Glutamatergic neuron (in vitro differentiated cells): ENCODE measurements around the gene APBB3. TPM values are rescaled to one million over a fixed set of nuclear protein-coding genes. Genes with fewer than 3 reads are reported as not detected.

Source experiments
- DNase-seq: peaks from one replicate; pipeline ENCODE4 v3.0.0; 2022
- H3K27ac Mint-ChIP-seq: one replicate; pipeline ENCODE4 v1.8.0; 2020; ENCODE audit warnings: mild to moderate bottlenecking, mixed read lengths, inconsistent platforms; ENCODE audit not compliant: unreplicated experiment
- H3K27me3 Mint-ChIP-seq: one replicate; pipeline ENCODE4 v1.8.0; 2020; ENCODE audit warnings: mild to moderate bottlenecking, moderate library complexity, mixed read lengths, inconsistent platforms; ENCODE audit not compliant: unreplicated experiment
- H3K36me3 Mint-ChIP-seq: one replicate; pipeline ENCODE4 v1.8.0; 2020; ENCODE audit warnings: mild to moderate bottlenecking, mixed read lengths, inconsistent platforms; ENCODE audit not compliant: unreplicated experiment
- H3K4me1 Mint-ChIP-seq: one replicate; pipeline ENCODE4 v1.8.0; 2020; ENCODE audit warnings: mild to moderate bottlenecking, low read depth, mixed read lengths, inconsistent platforms; ENCODE audit not compliant: unreplicated experiment
- H3K4me3 Mint-ChIP-seq: one replicate; pipeline ENCODE4 v1.8.0; 2020; ENCODE audit warnings: mild to moderate bottlenecking, mixed read lengths, inconsistent platforms; ENCODE audit not compliant: unreplicated experiment
- H3K9me3 Mint-ChIP-seq: one replicate; pipeline ENCODE4 v1.8.0; 2020; ENCODE audit warnings: mild to moderate bottlenecking, moderate library complexity, mixed read lengths, inconsistent platforms; ENCODE audit not compliant: unreplicated experiment
- total RNA-seq: library from RNA; stranded (reverse); fragmentation: NEBNext Ultra II Directional; extraction: Animal tissue kit (Norgen Biotek cat#: 25700); gene quantifications from one replicate; pipeline ENCODE4 v1.2.1, GENCODE V29; 2021; ENCODE audit not compliant: unreplicated experiment
- TF ChIP-seq, protein P1 (sequence below): fragments of 200-600 bp; sonication (generic); IDR thresholded peaks from one replicate; pipeline ENCODE4 v1.5.0; 2021; ENCODE audit not compliant: partially characterized antibody, unreplicated experiment

The APBB3 gene
- total RNA-seq, 1 donor from 2014 or later, result 103 TPM

DNA sequence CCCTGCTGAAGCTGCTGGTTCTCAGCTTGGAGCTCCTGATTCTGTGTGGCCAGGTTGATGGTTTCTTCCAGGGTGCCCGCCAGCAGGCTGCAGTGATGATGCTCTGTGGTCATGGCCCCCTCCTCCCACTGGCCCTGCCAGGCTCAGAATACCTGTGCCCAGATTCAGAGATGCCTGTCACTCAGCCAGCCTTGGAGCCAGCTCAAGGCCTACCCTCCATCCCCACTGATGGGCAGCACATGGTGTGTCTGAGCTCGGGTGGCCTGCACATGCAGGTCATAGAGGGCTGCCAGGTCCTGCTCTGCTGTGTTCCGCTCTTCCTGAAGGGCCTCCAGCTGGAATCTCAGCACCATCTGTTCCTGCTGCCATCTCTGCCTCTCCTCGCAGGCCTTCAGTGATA, 5.7 kb upstream of the APBB3 start:
- TF ChIP-seq, protein P1, sequence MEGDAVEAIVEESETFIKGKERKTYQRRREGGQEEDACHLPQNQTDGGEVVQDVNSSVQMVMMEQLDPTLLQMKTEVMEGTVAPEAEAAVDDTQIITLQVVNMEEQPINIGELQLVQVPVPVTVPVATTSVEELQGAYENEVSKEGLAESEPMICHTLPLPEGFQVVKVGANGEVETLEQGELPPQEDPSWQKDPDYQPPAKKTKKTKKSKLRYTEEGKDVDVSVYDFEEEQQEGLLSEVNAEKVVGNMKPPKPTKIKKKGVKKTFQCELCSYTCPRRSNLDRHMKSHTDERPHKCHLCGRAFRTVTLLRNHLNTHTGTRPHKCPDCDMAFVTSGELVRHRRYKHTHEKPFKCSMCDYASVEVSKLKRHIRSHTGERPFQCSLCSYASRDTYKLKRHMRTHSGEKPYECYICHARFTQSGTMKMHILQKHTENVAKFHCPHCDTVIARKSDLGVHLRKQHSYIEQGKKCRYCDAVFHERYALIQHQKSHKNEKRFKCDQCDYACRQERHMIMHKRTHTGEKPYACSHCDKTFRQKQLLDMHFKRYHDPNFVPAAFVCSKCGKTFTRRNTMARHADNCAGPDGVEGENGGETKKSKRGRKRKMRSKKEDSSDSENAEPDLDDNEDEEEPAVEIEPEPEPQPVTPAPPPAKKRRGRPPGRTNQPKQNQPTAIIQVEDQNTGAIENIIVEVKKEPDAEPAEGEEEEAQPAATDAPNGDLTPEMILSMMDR, result no peak
- H3K27ac Mint-ChIP-seq, result no peak overlapping the region
- peaks cover 4% of the 10 kb centered on the region for H3K4me1 Mint-ChIP-seq
- peaks cover 7% of the 10 kb centered on the region for H3K27me3 Mint-ChIP-seq
- H3K4me3 Mint-ChIP-seq, result no peak overlapping the region
- peaks cover 4% of the 10 kb centered on the region for H3K9me3 Mint-ChIP-seq
- no peak for DNase-seq
- H3K36me3 Mint-ChIP-seq, result no peaks in the 10 kb centered on the region

DNA sequence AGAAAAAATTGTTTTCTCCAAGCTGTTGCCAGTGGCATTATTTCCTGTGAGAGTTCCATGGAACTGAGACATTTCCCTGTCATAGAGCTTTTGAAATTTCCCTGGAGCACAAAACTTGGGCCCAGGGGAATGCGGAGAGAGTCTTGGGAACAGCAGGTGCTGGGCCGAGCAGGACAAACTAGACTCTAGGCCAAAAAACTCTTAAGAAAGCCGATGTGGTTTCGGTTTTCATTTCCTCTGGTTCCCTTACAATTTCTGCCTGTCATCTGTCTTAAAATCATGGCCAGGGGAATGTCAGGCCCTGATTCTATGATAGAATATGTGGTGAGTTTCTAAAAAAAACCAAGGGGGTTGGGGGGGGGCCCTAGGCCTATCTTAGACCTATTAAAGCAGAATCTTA, 4.8 kb upstream of the APBB3 start:
- Mint-ChIP-seq H3K36me3 (no peaks in the 10 kb centered on the region), H3K9me3 (peaks cover 6% of the 10 kb centered on the region), H3K4me3 (no peak overlapping the region), H3K4me1 (peaks cover 4% of the 10 kb centered on the region), H3K27me3 (peaks cover 12% of the 10 kb centered on the region), H3K27ac (no peak overlapping the region)
- TF ChIP-seq, protein P1, result no peak
- DNase-seq, result no peak

DNA sequence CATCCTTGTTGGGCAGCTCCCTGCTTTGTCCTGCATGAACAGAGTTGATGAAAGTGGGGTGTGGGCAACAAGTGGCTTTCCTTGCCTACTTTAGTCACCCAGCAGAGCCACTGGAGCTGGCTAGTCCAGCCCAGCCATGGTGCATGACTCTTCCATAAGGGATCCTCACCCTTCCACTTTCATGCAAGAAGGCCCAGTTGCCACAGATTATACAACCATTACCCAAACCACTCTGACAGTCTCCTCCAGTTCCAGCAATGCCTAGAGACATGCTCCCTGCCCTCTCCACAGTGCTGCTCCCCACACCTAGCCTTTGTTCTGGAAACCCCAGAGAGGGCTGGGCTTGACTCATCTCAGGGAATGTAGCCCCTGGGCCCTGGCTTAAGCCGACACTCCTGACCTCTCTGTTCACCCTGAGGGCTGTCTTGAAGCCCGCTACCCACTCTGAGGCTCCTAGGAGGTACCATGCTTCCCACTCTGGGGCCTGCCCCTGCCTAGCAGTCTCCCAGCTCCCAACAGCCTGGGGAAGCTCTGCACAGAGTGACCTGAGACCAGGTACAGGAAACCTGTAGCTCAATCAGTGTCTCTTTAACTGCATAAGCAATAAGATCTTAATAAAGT, 4.2 kb upstream of the APBB3 start:
- Mint-ChIP-seq H3K9me3 (peaks cover 11% of the 10 kb centered on the region), H3K4me1 (peaks cover 4% of the 10 kb centered on the region), H3K27ac (no peak overlapping the region), H3K4me3 (no peak overlapping the region), H3K27me3 (peaks cover 15% of the 10 kb centered on the region), H3K36me3 (no peaks in the 10 kb centered on the region)
- no peak for DNase-seq
- TF ChIP-seq, protein P1, result no peak

DNA sequence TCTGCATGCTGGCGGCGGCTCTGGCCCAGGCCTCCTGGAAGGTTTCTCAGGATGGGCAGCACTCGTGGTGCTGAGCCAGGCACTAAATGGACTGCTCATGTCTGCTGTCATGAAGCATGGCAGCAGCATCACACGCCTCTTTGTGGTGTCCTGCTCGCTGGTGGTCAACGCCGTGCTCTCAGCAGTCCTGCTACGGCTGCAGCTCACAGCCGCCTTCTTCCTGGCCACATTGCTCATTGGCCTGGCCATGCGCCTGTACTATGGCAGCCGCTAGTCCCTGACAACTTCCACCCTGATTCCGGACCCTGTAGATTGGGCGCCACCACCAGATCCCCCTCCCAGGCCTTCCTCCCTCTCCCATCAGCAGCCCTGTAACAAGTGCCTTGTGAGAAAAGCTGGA, 3.5 kb upstream of the APBB3 start:
- peaks cover 7% of the 10 kb centered on the region for H3K4me1 Mint-ChIP-seq
- TF ChIP-seq, protein P1, result no peak
- no peak for DNase-seq
- H3K27ac Mint-ChIP-seq, result no peak overlapping the region
- no peaks in the 10 kb centered on the region for H3K36me3 Mint-ChIP-seq
- no peak overlapping the region for H3K4me3 Mint-ChIP-seq
- peaks cover 14% of the 10 kb centered on the region for H3K9me3 Mint-ChIP-seq
- peaks cover 18% of the 10 kb centered on the region for H3K27me3 Mint-ChIP-seq

DNA sequence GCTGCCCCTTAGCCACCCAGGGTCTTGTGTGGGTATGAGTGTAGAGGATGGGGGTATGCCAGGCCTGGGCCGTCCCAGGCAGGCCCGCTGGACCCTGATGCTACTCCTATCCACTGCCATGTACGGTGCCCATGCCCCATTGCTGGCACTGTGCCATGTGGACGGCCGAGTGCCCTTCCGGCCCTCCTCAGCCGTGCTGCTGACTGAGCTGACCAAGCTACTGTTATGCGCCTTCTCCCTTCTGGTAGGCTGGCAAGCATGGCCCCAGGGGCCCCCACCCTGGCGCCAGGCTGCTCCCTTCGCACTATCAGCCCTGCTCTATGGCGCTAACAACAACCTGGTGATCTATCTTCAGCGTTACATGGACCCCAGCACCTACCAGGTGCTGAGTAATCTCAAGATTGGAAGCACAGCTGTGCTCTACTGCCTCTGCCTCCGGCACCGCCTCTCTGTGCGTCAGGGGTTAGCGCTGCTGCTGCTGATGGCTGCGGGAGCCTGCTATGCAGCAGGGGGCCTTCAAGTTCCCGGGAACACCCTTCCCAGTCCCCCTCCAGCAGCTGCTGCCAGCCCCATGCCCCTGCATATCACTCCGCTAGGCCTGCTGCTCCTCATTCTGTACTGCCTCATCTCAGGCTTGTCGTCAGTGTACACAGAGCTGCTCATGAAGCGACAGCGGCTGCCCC, 2.9 kb upstream of the APBB3 start:
- TF ChIP-seq, protein P1, result no peak
- Mint-ChIP-seq H3K27ac (no peak overlapping the region), H3K27me3 (peaks cover 18% of the 10 kb centered on the region), H3K4me3 (no peak overlapping the region), H3K9me3 (peaks cover 14% of the 10 kb centered on the region), H3K36me3 (no peaks in the 10 kb centered on the region), H3K4me1 (peaks cover 7% of the 10 kb centered on the region)
- no peak for DNase-seq
